ENCODE data around the gene MGP. TPM values are rescaled to one million over a fixed set of nuclear protein-coding genes. Genes with fewer than 3 reads are reported as not detected.

Gene MGP
- total and polyA plus RNA-seq, 2 experiments from 2014 or later: 0.60 TPM; not detected in 1

- no peak for TF ChIP-seq ZNF462 (CRISPR knock-in tag; IDR thresholded peaks at IDR 0.05)
Observed at GRCh38 chr12:14833952-14834351, 51.7 kb downstream of the MGP start (continued).

- Histone ChIP-seq H3K36me3 (ENCODE audit: insufficient read depth) (no peaks in the 10 kb centered on the region), H2AFZ (no peak overlapping the region), H3K4me2 (no peak overlapping the region), H3K9me2 (ENCODE audit: insufficient read depth) (no peaks in the 10 kb centered on the region), H3K27ac (ENCODE audit: low read depth) (no peak overlapping the region), H3K4me1 (ENCODE audit: insufficient read depth) (no peaks in the 10 kb centered on the region), H3K27me3 (ENCODE audit: insufficient read depth) (no peaks in the 10 kb centered on the region), H3K4me3 (no peak overlapping the region), H4K20me1 (replicated peaks; ENCODE audit: insufficient read depth) (no peaks in the 10 kb centered on the region), H3K79me2 (replicated peaks; ENCODE audit: insufficient read depth) (no peaks in the 10 kb centered on the region), H3F3A (replicated peaks; ENCODE audit: low read depth) (no peaks in the 10 kb centered on the region)
- Mint-ChIP-seq H3K36me3 (ENCODE audit: low read depth) (no peaks in the 10 kb centered on the region), H3K27me3 (ENCODE audit: insufficient read depth, low read depth, poor library complexity) (no peaks in the 10 kb centered on the region), H3K27ac (no peak overlapping the region), H3K4me1 (no peaks in the 10 kb centered on the region; the same call in 2 of the 3 replicates), H3K9me3 (no peaks in the 10 kb centered on the region), H3K4me3 (no peak overlapping the region)
- TF ChIP-seq EZH2phosphoT487 (IDR thresholded peaks at IDR 0.05; ENCODE audit: unreplicated experiment) (no peak), STAT1 (IDR thresholded peaks at IDR 0.05; ENCODE audit: unreplicated experiment) (no peak), CREB1 (CRISPR knock-in tag; IDR thresholded peaks at IDR 0.05; ENCODE audit: low read depth) (no peak), JUNB (IDR thresholded peaks at IDR 0.05; ENCODE audit: unreplicated experiment) (no peak)
- no peak for DNase-seq (ENCODE audit: low spot score)
- no peak for ATAC-seq
Observed at GRCh38 chr12:14833336-14833735, 52.3 kb downstream of the MGP start.

Other genes starting within 250 kb of the MGP start
- 1.9 and 3.1 TPM in 2 replicates for gene GUCY2C, start 189.3 kb downstream of the MGP start, total RNA-seq (2014; rRNA removed; shearing (Covaris generic))
- gene GUCY2C, start 189.3 kb downstream of the MGP start, polyA plus RNA-seq (2016; fragmentation: Nextera tagmentation; extraction: Ambion mirVana): 1.4 and 2.1 TPM in 2 replicates
- gene WBP11, start 82.4 kb downstream of the MGP start, total RNA-seq (2014; rRNA removed; shearing (Covaris generic)): 33.8 and 57.1 TPM in 2 replicates
- 138 and 148 TPM in 2 replicates for gene WBP11, start 82.4 kb downstream of the MGP start, polyA plus RNA-seq (2016; fragmentation: Nextera tagmentation; extraction: Ambion mirVana)
- 1.7 and 1.9 TPM in 2 replicates for gene C12orf60, start 82.2 kb downstream of the MGP start, total RNA-seq (2014; rRNA removed; shearing (Covaris generic))
- 1.3 and 2.3 TPM in 2 replicates for gene C12orf60, start 82.2 kb downstream of the MGP start, polyA plus RNA-seq (2016; fragmentation: Nextera tagmentation; extraction: Ambion mirVana)
- gene SMCO3, start 71.7 kb downstream of the MGP start, total RNA-seq (2014; rRNA removed; shearing (Covaris generic)): not detected in 2 replicates
- 0.13 TPM in 1 of 2 replicates, not detected in the other for gene SMCO3, start 71.7 kb downstream of the MGP start, polyA plus RNA-seq (2016; fragmentation: Nextera tagmentation; extraction: Ambion mirVana)
- gene ART4, start 42.3 kb downstream of the MGP start, total RNA-seq (2014; rRNA removed; shearing (Covaris generic)): not detected in 2 replicates
- 0.07 and 0.08 TPM in 2 replicates for gene ART4, start 42.3 kb downstream of the MGP start, polyA plus RNA-seq (2016; fragmentation: Nextera tagmentation; extraction: Ambion mirVana)
- not detected in 2 replicates for gene ERP27, start 52.7 kb upstream of the MGP start, total RNA-seq (2014; rRNA removed; shearing (Covaris generic))
- gene ERP27, start 52.7 kb upstream of the MGP start, polyA plus RNA-seq (2016; fragmentation: Nextera tagmentation; extraction: Ambion mirVana): not detected in 2 replicates
- not detected in 2 replicates for gene ARHGDIB, start 75.7 kb upstream of the MGP start, total RNA-seq (2014; rRNA removed; shearing (Covaris generic))
- gene ARHGDIB, start 75.7 kb upstream of the MGP start, polyA plus RNA-seq (2016; fragmentation: Nextera tagmentation; extraction: Ambion mirVana): 0.89 and 1.8 TPM in 2 replicates
- not detected in 2 replicates for gene PDE6H, start 87.2 kb upstream of the MGP start, total RNA-seq (2014; rRNA removed; shearing (Covaris generic))
- not detected in 2 replicates for gene PDE6H, start 87.2 kb upstream of the MGP start, polyA plus RNA-seq (2016; fragmentation: Nextera tagmentation; extraction: Ambion mirVana)

All from GM23338 (cell line).